A673 (cell line): Measurements from ENCODE around the gene PJVK. TPM values are rescaled to one million over a fixed set of nuclear protein-coding genes. Genes with fewer than 3 reads are reported as not detected.
A peak's percentile ranks its signal among the peaks of the same experiment; 100 is the strongest.

Source experiments
- BruUV-seq: library from RNA; stranded (reverse); fragments of 400-500 nt; replicated peaks from 2 replicates; lab custom pipeline; 2021; lab: Mats Ljungman, UMichigan
- CTCF ChIA-PET: fragments of 300-600 bp; sonication (Branson Sonifier 250); formaldehyde crosslinking; loops from one replicate; lab custom pipeline; 2022; ENCODE audit warnings: antibody characterized with exemption; lab: Charles Lee
- POLR2A ChIA-PET: fragments of 300-600 bp; sonication (Branson Sonifier 250); formaldehyde crosslinking; loops from one replicate; lab custom pipeline; 2022; ENCODE audit warnings: antibody characterized with exemption; ENCODE audit not compliant: low non-redundant PET; lab: Charles Lee
- DNase-seq: peaks from one replicate; pipeline ENCODE4 v3.0.0-alpha.2; 2015; ENCODE audit warnings: low spot score
- H3K27ac ChIP-seq: fragments of 200-600 bp; sonication (generic); 2 replicates; pipeline ENCODE4 v1.5.1; 2016; ENCODE audit warnings: mixed run types, low read depth, mild to moderate bottlenecking, mixed read lengths, antibody characterized with exemption, low read length; ENCODE audit not compliant: poor library complexity, severe bottlenecking
- H3K27me3 ChIP-seq: fragments of 200-600 bp; sonication (generic); replicated peaks from 2 replicates; pipeline ENCODE4 v1.6.1; 2017; ENCODE audit warnings: mixed run types, low read depth, mild to moderate bottlenecking, mixed read lengths, antibody characterized with exemption, low read length; ENCODE audit not compliant: insufficient read depth, poor library complexity
- H3K36me3 ChIP-seq: fragments of 200-600 bp; sonication (generic); 2 replicates; pipeline ENCODE4 v1.6.1; 2016; ENCODE audit warnings: mixed run types, mild to moderate bottlenecking, mixed read lengths, antibody characterized with exemption, low read length; ENCODE audit not compliant: insufficient read depth, poor library complexity, severe bottlenecking
- H3K4me1 ChIP-seq: fragments of 200-600 bp; sonication (generic); 2 replicates; pipeline ENCODE4 v1.6.1; 2017; ENCODE audit warnings: mixed run types, mild to moderate bottlenecking, mixed read lengths, antibody characterized with exemption, low read length; ENCODE audit not compliant: insufficient read depth, poor library complexity, severe bottlenecking
- H3K4me3 ChIP-seq: fragments of 200-600 bp; sonication (generic); 2 replicates; pipeline ENCODE4 v1.5.1; 2016; ENCODE audit warnings: low read depth, mixed run types, mild to moderate bottlenecking, mixed read lengths, low read length; ENCODE audit not compliant: poor library complexity, severe bottlenecking
- H3K9me3 ChIP-seq: fragments of 200-600 bp; sonication (generic); 2 replicates; pipeline ENCODE4 v1.6.1; 2016; ENCODE audit warnings: mixed run types, low read depth, mild to moderate bottlenecking, mixed read lengths, antibody characterized with exemption, low read length; ENCODE audit not compliant: poor library complexity, severe bottlenecking
- EZH2 ChIP-seq: fragments of 200-600 bp; sonication (generic); IDR thresholded peaks from 2 replicates; pipeline ENCODE4 v1.6.1; 2017; ENCODE audit warnings: borderline replicate concordance, low read depth, mild to moderate bottlenecking, mixed read lengths, antibody characterized with exemption, low read length; ENCODE audit not compliant: poor library complexity, severe bottlenecking
- intact Hi-C: fragments of 100-400 bp; cut with micrococcal nuclease; formaldehyde crosslinking; loops from one replicate; pipeline ENCODE4 v1.10.0; 2022; ENCODE audit not compliant: unreplicated experiment
- total RNA-seq: library from RNA; stranded (reverse); gene quantifications from 2 replicates; pipeline ENCODE4 v1.2.3, GENCODE V29; 2021
- TF ChIP-seq, protein P1 (sequence below): fragments of 300-800, 200-600 bp; sonication (generic); conservative IDR thresholded peaks from 2 replicates; pipeline ENCODE4 v1.5.1; 2017; ENCODE audit warnings: low read depth, mild to moderate bottlenecking, antibody characterized with exemption, low read length, moderate library complexity, mixed read lengths

Gene PJVK
- total RNA-seq, 1 experiment from 2014 or later = 1.9 TPM

DNA sequence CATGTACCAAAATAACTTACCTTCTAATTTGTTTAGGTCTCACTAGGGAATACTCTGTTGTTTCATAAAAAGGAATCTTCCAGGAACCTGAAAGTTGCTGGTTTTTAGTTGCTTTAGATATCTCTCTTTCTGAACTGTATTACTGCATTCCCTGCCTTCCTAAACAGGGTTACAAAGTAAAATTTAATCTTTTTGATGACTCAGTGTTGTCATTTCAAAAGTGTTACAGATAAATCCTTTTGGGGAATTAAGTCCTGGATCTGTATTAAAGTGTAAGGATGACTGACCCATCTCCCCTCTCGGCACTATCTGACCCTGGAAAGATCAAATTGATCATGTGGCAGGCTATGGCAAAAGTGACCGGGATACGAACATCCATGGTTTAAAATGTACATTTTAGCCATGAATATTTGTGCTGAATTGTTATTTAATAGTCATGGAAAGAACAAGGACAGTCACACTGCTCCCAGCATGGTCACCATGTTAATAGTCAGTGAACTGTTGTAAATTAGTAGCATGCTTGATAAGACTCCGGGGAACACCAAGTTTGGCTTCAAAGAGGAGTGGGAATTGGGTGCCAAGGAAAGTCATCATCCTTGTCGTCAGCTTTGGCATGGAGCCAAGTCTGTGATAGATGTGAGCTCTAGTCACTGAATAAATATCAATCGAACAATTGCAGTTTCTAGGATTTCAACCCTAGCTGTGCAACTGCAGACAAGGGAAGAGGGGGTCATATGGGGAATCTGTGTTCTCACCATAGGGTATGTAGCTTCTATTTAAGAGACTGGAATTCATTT, 33.3 kb downstream of the PJVK start:
- Histone ChIP-seq H3K4me3 (no peak overlapping the region), H3K9me3 (no peaks in the 10 kb centered on the region), H3K4me1 (peaks cover 33% of the 10 kb centered on the region), H3K36me3 (peaks cover 3% of the 10 kb centered on the region), H3K27ac (peak overlapping the region; percentile 4), H3K27me3 (no peaks in the 10 kb centered on the region)
- peak; percentile 61 for DNase-seq
- intact Hi-C loops = loop anchor here (5.0 kb wide), 1 partner anchor 1523 kb away; the partner anchor contains the start of gene CWC22
- CTCF ChIA-PET = no interaction called here
- TF ChIP-seq EZH2 = no peak
- TF ChIP-seq, protein P1, sequence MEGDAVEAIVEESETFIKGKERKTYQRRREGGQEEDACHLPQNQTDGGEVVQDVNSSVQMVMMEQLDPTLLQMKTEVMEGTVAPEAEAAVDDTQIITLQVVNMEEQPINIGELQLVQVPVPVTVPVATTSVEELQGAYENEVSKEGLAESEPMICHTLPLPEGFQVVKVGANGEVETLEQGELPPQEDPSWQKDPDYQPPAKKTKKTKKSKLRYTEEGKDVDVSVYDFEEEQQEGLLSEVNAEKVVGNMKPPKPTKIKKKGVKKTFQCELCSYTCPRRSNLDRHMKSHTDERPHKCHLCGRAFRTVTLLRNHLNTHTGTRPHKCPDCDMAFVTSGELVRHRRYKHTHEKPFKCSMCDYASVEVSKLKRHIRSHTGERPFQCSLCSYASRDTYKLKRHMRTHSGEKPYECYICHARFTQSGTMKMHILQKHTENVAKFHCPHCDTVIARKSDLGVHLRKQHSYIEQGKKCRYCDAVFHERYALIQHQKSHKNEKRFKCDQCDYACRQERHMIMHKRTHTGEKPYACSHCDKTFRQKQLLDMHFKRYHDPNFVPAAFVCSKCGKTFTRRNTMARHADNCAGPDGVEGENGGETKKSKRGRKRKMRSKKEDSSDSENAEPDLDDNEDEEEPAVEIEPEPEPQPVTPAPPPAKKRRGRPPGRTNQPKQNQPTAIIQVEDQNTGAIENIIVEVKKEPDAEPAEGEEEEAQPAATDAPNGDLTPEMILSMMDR = no peak
- POLR2A ChIA-PET = no interaction called here
- BruUV-seq = no TSS peak

DNA sequence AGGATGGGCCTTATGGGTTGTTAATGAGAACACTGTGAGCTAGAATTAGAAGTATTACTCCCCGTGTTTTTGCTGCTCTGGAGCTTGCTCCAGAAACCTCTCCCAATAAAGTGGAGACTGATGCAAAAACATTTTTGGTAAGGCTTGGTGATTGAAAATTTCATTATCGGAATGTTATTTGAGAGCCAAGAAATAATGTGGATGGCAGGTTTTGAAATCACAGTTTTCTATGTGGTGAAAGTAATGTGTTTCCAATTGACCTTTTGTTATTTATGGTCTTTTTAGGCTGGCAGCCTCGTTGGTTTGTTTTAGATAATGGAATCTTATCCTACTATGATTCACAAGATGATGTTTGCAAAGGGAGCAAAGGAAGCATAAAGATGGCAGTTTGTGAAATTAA, 34.2 kb downstream of the PJVK start:
- ChIA-PET POLR2A (no interaction called here), CTCF (no interaction called here)
- no peak overlapping the region for H3K27ac ChIP-seq
- no TSS peak for BruUV-seq
- H3K36me3 ChIP-seq = peaks cover 6% of the 10 kb centered on the region
- no peaks in the 10 kb centered on the region for H3K27me3 ChIP-seq
- no peaks in the 10 kb centered on the region for H3K9me3 ChIP-seq
- intact Hi-C loops = no loop called here
- no peak for TF ChIP-seq EZH2
- TF ChIP-seq, protein P1 = no peak
- peaks cover 27% of the 10 kb centered on the region for H3K4me1 ChIP-seq
- DNase-seq = no peak
- H3K4me3 ChIP-seq = no peak overlapping the region

DNA sequence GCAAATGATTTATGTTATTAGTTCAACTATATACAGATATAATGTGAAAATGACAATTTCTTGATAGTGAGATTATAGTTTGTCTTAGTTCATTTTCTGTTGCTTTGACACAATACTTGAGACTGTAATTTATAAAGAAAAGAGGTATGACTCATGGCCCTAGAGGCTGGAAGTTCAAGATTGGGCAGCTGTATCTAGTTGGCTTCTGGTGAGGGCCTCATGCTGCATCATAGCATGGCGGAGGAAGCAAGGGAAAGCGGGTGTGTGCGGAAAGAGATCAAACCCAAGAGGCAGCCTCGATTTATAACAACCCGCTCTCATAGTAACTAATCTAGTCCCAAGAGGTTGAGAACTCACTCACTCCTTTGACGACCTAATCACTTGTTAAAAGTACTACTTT, 40.4 kb downstream of the PJVK start:
- no peak overlapping the region for H3K4me3 ChIP-seq
- H3K9me3 ChIP-seq = no peaks in the 10 kb centered on the region
- ChIA-PET POLR2A (no interaction called here), CTCF (no interaction called here)
- H3K27me3 ChIP-seq = no peaks in the 10 kb centered on the region
- peaks cover 39% of the 10 kb centered on the region for H3K36me3 ChIP-seq
- H3K27ac ChIP-seq = no peak overlapping the region
- no peaks in the 10 kb centered on the region for H3K4me1 ChIP-seq
- no TSS peak for BruUV-seq
- TF ChIP-seq EZH2 = no peak
- TF ChIP-seq, protein P1 = no peak
- intact Hi-C loops = no loop called here
- no peak for DNase-seq
